HepG2 (cell line): ENCODE results near the gene HPS1. TPM values are rescaled to one million over a fixed set of nuclear protein-coding genes. Genes with fewer than 3 reads are reported as not detected.
A peak's percentile ranks its signal among the peaks of the same experiment; 100 is the strongest.

Source experiments
- ATF1 ChIP-seq: IDR thresholded peaks from 2 replicates; pipeline ENCODE4 v1.6.1; 2016; ENCODE audit warnings: mild to moderate bottlenecking, control low read depth
- KLF15 ChIP-seq: sonication (generic); formaldehyde crosslinking; IDR thresholded peaks from 2 replicates; pipeline ENCODE4 v1.8.1; 2023; ENCODE audit warnings: borderline replicate concordance, mild to moderate bottlenecking, inconsistent platforms, missing genetic modification reagents, mixed read lengths
- LCORL ChIP-seq, 2 experiments: fragments of 450-650 bp in 1 of 2; sonication (generic) in 1 of 2; formaldehyde crosslinking in 1 of 2; IDR thresholded peaks; 2 replicates each; pipeline versions ENCODE4 v1.5.0 to v1.6.1; 2017 to 2020; ENCODE audit warnings: antibody characterized with exemption in 1 of 2, missing genetic modification reagents in 1 of 2
- MIER2 ChIP-seq: IDR thresholded peaks from 2 replicates; pipeline ENCODE4 v1.6.1; 2016; ENCODE audit warnings: missing biosample characterization, missing genetic modification reagents
- NCOA2 ChIP-seq: sonication (generic); formaldehyde crosslinking; IDR thresholded peaks from 2 replicates; pipeline ENCODE4 v1.8.0; 2022; ENCODE audit warnings: inconsistent platforms
- NKX3-1 ChIP-seq: sonication (generic); formaldehyde crosslinking; IDR thresholded peaks from 2 replicates; pipeline ENCODE4 v1.5.0; 2020; ENCODE audit warnings: missing genetic modification reagents
- NR2C2 ChIP-seq: sonication (generic); formaldehyde crosslinking; IDR thresholded peaks from 2 replicates; pipeline ENCODE4 v1.4.0; 2020; ENCODE audit warnings: missing genetic modification reagents, mild to moderate bottlenecking, moderate library complexity, borderline replicate concordance
- SKI ChIP-seq: fragments of 450-650 bp; IDR thresholded peaks from one replicate; pipeline ENCODE4 v1.6.1; 2018; ENCODE audit warnings: mild to moderate bottlenecking; ENCODE audit not compliant: partially characterized antibody
- SNAI1 ChIP-seq: sonication (generic); formaldehyde crosslinking; IDR thresholded peaks from 2 replicates; pipeline ENCODE4 v1.5.0; 2020; ENCODE audit warnings: mild to moderate bottlenecking, missing genetic modification reagents, borderline replicate concordance
- SNRNP70 ChIP-seq: fragments of 200-400 bp; formaldehyde crosslinking; IDR thresholded peaks from 2 replicates; pipeline ENCODE4 v1.6.1; 2017; ENCODE audit warnings: mild to moderate bottlenecking, low read depth, low read length, moderate library complexity
- ZNF17 ChIP-seq: sonication (generic); formaldehyde crosslinking; IDR thresholded peaks from 2 replicates; pipeline ENCODE4 v1.5.0; 2020; ENCODE audit warnings: mild to moderate bottlenecking, missing genetic modification reagents
- ZNF20 ChIP-seq: sonication (generic); formaldehyde crosslinking; IDR thresholded peaks from 2 replicates; pipeline ENCODE4 v1.4.0; 2020; ENCODE audit warnings: mild to moderate bottlenecking, moderate library complexity, missing genetic modification reagents
- ZNF230 ChIP-seq: sonication (generic); formaldehyde crosslinking; IDR thresholded peaks from 2 replicates; pipeline ENCODE4 v1.4.0; 2020; ENCODE audit warnings: mild to moderate bottlenecking, missing genetic modification reagents
- ZNF34 ChIP-seq: sonication (generic); formaldehyde crosslinking; IDR thresholded peaks from 2 replicates; pipeline ENCODE4 v1.4.0; 2020; ENCODE audit warnings: mild to moderate bottlenecking, missing genetic modification reagents, borderline replicate concordance
- polyA plus RNA-seq, 8 experiments: library from polyadenylated mRNA; depleted of rRNA in 3 of 8; stranded (reverse) in 7 of 8; unstranded in 1 of 8; fragments of >200 nt; fragmentation: Illumina TruSeq in 4 of 8; extraction: Trizol in 4 of 8; gene quantifications; 2 replicates each; pipeline versions ENCODE4 v1.2.1 to v1.2.3, GENCODE V29; 2011 to 2016; ENCODE audit warnings: low read depth in 4 of 8, missing spikeins in 1 of 8, mixed read lengths in 1 of 8; ENCODE audit not compliant: insufficient read depth in 1 of 8
- total RNA-seq, 5 experiments: library from RNA; depleted of rRNA; stranded (reverse); fragments of >200 nt; fragmentation: Illumina TruSeq; extraction: Trizol; gene quantifications; 2 replicates each; pipeline ENCODE4 v1.2.3, GENCODE V29; 2016; ENCODE audit warnings: low read depth in 1 of 5
- TF ChIP-seq, protein P1 (sequence below): sonication (generic); formaldehyde crosslinking; IDR thresholded peaks from 2 replicates; pipeline ENCODE4 v1.8.0; 2022; ENCODE audit warnings: mild to moderate bottlenecking, missing genetic modification reagents, moderate library complexity
- TF ChIP-seq, protein P2 (sequence below): sonication (generic); formaldehyde crosslinking; IDR thresholded peaks from 2 replicates; pipeline ENCODE4 v1.5.1; 2020; ENCODE audit warnings: mild to moderate bottlenecking, missing genetic modification reagents, borderline replicate concordance
- TF ChIP-seq, protein P3 (sequence below): sonication (generic); formaldehyde crosslinking; IDR thresholded peaks from 2 replicates; pipeline ENCODE4 v1.4.0; 2020; ENCODE audit warnings: mild to moderate bottlenecking, missing genetic modification reagents
- TF ChIP-seq, protein P4 (sequence below): sonication (generic); formaldehyde crosslinking; IDR thresholded peaks from 2 replicates; pipeline ENCODE4 v1.5.0; 2020; ENCODE audit warnings: missing genetic modification reagents
- TF ChIP-seq, protein P5 (sequence below): sonication (generic); formaldehyde crosslinking; IDR thresholded peaks from 2 replicates; pipeline ENCODE4 v1.5.1; 2020; ENCODE audit warnings: mild to moderate bottlenecking, missing genetic modification reagents, borderline replicate concordance

Gene HPS1
- total and polyA plus RNA-seq, 2 of the 13 experiments (the other 11 are each of a cell fraction or from before 2014, with no cell fraction given), result 24.6 to 25.8 TPM

DNA sequence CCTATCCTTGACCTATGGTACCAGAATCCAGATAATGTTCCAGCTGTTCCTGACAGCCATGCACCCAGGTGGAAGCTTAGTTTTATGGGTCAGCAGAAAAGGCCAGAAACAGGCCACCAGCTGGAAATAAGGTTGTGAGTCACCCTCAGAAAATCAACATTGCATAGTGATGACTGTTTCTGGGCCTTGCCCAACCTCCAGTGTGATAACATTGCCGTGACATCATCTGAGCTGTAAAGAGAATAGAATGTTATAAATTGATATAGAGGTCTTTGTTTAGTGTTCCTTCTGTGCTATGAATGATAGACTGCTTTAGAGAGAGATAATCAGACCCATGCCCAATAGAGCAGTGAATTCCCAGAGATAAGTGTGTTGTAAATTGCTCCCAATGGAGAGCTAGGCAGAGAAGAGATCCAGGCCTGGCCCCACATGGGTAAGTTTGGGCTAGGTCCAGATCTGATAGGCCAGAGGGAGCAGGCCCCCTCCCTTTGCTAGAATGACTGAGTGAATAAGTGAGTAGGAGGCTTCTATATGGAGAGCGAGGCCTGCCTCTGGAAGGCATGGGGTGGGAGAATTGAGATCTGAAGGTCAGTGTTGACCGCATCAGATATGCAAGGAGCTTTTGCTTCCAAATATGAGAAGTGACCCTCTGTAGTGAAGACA is 14.2 kb upstream of the HPS1 start (continued):
- TF ChIP-seq ZNF17 (CRISPR knock-in tag), result no peak
- TF ChIP-seq, protein P1, sequence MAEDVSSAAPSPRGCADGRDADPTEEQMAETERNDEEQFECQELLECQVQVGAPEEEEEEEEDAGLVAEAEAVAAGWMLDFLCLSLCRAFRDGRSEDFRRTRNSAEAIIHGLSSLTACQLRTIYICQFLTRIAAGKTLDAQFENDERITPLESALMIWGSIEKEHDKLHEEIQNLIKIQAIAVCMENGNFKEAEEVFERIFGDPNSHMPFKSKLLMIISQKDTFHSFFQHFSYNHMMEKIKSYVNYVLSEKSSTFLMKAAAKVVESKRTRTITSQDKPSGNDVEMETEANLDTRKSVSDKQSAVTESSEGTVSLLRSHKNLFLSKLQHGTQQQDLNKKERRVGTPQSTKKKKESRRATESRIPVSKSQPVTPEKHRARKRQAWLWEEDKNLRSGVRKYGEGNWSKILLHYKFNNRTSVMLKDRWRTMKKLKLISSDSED (CRISPR knock-in tag), result no peak
- 0 out of 2 replicates have a peak, but pooled peaks have one; percentile 21 for TF ChIP-seq ATF1
- TF ChIP-seq, protein P2, sequence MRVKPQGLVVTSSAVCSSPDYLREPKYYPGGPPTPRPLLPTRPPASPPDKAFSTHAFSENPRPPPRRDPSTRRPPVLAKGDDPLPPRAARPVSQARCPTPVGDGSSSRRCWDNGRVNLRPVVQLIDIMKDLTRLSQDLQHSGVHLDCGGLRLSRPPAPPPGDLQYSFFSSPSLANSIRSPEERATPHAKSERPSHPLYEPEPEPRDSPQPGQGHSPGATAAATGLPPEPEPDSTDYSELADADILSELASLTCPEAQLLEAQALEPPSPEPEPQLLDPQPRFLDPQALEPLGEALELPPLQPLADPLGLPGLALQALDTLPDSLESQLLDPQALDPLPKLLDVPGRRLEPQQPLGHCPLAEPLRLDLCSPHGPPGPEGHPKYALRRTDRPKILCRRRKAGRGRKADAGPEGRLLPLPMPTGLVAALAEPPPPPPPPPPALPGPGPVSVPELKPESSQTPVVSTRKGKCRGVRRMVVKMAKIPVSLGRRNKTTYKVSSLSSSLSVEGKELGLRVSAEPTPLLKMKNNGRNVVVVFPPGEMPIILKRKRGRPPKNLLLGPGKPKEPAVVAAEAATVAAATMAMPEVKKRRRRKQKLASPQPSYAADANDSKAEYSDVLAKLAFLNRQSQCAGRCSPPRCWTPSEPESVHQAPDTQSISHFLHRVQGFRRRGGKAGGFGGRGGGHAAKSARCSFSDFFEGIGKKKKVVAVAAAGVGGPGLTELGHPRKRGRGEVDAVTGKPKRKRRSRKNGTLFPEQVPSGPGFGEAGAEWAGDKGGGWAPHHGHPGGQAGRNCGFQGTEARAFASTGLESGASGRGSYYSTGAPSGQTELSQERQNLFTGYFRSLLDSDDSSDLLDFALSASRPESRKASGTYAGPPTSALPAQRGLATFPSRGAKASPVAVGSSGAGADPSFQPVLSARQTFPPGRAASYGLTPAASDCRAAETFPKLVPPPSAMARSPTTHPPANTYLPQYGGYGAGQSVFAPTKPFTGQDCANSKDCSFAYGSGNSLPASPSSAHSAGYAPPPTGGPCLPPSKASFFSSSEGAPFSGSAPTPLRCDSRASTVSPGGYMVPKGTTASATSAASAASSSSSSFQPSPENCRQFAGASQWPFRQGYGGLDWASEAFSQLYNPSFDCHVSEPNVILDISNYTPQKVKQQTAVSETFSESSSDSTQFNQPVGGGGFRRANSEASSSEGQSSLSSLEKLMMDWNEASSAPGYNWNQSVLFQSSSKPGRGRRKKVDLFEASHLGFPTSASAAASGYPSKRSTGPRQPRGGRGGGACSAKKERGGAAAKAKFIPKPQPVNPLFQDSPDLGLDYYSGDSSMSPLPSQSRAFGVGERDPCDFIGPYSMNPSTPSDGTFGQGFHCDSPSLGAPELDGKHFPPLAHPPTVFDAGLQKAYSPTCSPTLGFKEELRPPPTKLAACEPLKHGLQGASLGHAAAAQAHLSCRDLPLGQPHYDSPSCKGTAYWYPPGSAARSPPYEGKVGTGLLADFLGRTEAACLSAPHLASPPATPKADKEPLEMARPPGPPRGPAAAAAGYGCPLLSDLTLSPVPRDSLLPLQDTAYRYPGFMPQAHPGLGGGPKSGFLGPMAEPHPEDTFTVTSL (CRISPR knock-in tag), result peak; percentile 66; the same call in 1 of the 2 replicates
- no peak for TF ChIP-seq ZNF34
- peak; percentile 48; the same call in 1 of the 2 replicates for TF ChIP-seq NCOA2 (CRISPR knock-in tag)
- TF ChIP-seq, protein P3, sequence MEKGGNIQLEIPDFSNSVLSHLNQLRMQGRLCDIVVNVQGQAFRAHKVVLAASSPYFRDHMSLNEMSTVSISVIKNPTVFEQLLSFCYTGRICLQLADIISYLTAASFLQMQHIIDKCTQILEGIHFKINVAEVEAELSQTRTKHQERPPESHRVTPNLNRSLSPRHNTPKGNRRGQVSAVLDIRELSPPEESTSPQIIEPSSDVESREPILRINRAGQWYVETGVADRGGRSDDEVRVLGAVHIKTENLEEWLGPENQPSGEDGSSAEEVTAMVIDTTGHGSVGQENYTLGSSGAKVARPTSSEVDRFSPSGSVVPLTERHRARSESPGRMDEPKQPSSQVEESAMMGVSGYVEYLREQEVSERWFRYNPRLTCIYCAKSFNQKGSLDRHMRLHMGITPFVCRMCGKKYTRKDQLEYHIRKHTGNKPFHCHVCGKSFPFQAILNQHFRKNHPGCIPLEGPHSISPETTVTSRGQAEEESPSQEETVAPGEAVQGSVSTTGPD, result no peak
- no peak for TF ChIP-seq KLF15 (CRISPR knock-in tag)
- no peak for TF ChIP-seq NKX3-1 (CRISPR knock-in tag)
- no peak for TF ChIP-seq MIER2 (CRISPR knock-in tag)
- no peak for TF ChIP-seq SNRNP70
- TF ChIP-seq, protein P4, sequence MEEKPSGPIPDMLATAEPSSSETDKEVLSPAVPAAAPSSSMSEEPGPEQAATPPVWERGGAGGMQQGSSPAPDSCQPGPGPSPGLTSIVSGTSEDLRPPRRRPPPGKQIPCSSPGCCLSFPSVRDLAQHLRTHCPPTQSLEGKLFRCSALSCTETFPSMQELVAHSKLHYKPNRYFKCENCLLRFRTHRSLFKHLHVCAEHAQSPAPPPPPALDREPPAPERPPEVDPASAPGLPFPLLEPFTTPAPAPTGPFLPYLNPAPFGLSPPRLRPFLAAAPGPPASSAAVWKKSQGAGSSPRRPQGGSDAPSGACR, result no peak
- no peak for TF ChIP-seq ZNF230
- TF ChIP-seq NR2C2 (CRISPR knock-in tag), result peak; percentile 44; the same call in 1 of the 2 replicates
- TF ChIP-seq, protein P5, sequence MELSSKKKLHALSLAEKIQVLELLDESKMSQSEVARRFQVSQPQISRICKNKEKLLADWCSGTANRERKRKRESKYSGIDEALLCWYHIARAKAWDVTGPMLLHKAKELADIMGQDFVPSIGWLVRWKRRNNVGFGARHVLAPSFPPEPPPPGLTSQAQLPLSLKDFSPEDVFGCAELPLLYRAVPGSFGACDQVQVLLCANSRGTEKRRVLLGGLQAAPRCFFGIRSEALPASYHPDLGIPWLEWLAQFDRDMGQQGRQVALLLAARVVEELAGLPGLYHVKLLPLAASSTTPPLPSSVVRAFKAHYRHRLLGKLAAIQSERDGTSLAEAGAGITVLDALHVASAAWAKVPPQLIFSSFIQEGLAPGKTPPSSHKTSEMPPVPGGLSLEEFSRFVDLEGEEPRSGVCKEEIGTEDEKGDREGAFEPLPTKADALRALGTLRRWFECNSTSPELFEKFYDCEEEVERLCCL (CRISPR knock-in tag), result no peak
- TF ChIP-seq ZNF20, result no peak
- peak; percentile 14 for TF ChIP-seq SKI
- TF ChIP-seq LCORL (IDR thresholded peaks at IDR 0.05), result no peak
- no peak for TF ChIP-seq LCORL (CRISPR knock-in tag; IDR thresholded peaks at IDR 0.05)
- no peak for TF ChIP-seq SNAI1
